ENCODE data around the gene TTC19. TPM values are rescaled to one million over a fixed set of nuclear protein-coding genes. Genes with fewer than 3 reads are reported as not detected.

The TTC19 gene
- polyA plus RNA-seq (2013, experiment 1 of 2) = 25.3 TPM
- 25.3 TPM for polyA plus RNA-seq (2013, experiment 2 of 2)

- peak within 1 kb of the TSS; percentile 96 for H2AFZ ChIP-seq (ENCODE audit: low read length)
- no CpG with 5 or more reads among the region's 91 CpGs for WGBS, 2 donors (ENCODE audit: extremely low coverage in 2 of 2, insufficient read length in 2 of 2, insufficient replicate concordance in 1 of 2)
- peaks cover 14 to 49% of the 10 kb centered on the region in 2 donors for H3K36me3 ChIP-seq (replicated peaks in 1 of 2; ENCODE audit: control insufficient read depth in 2 of 2, insufficient read depth in 2 of 2, low read length in 2 of 2)
- H2BK15ac ChIP-seq (ENCODE audit: low read length) = no peak within 1 kb of the TSS
- H2BK5ac ChIP-seq (ENCODE audit: low read length) = peak within 1 kb of the TSS; percentile 78
- H3K4me1 ChIP-seq (ENCODE audit: control insufficient read depth in 2 of 2, insufficient read depth in 1 of 2, low read depth in 1 of 2, low read length in 2 of 2) = peaks cover 5% of the 10 kb centered on the region in 2 donors
- peak within 1 kb of the TSS; percentile 58 for H3K4me2 ChIP-seq (ENCODE audit: insufficient read depth, low read length, poor library complexity, severe bottlenecking)
- H3K4ac ChIP-seq (ENCODE audit: low read length) = no peak within 1 kb of the TSS
- no peak within 1 kb of the TSS for H2BK12ac ChIP-seq (ENCODE audit: low read length)
- peak within 1 kb of the TSS; percentile 98 for H3K18ac ChIP-seq (ENCODE audit: low read length)
- DNase-seq (ENCODE audit: low spot score) = peak; percentile 92
- peak within 1 kb of the TSS; percentile 3 for H2AK5ac ChIP-seq (ENCODE audit: low read depth, low read length)
- no peaks in the 10 kb centered on the region for H3K79me1 ChIP-seq (ENCODE audit: low read depth, low read length)
- H2BK120ac ChIP-seq (ENCODE audit: low read depth, low read length) = no peak within 1 kb of the TSS
- H4K8ac ChIP-seq (ENCODE audit: low read depth, low read length) = peak within 1 kb of the TSS; percentile 21
- no peak within 1 kb of the TSS for H4K91ac ChIP-seq (ENCODE audit: low read depth, low read length, poor library complexity)
- H3K27me3 ChIP-seq (ENCODE audit: control insufficient read depth in 3 of 3, insufficient read depth in 3 of 3, low read depth in 1 of 3, low read length in 3 of 3) = no peaks in the 10 kb centered on the region
- H3K14ac ChIP-seq (ENCODE audit: low read length) = no peak within 1 kb of the TSS
- H3K27ac ChIP-seq (replicated peaks; ENCODE audit: low read length) = peak within 1 kb of the TSS; percentile 96
- peak within 1 kb of the TSS; percentile 97 for H3K9ac ChIP-seq (ENCODE audit: low read depth, low read length, poor library complexity)
- H3K9me3 ChIP-seq (replicated peaks in 1 of 2; ENCODE audit: control insufficient read depth in 2 of 2, insufficient read depth in 1 of 2, low read depth in 1 of 2, low read length in 2 of 2) = peaks cover 4 to 21% of the 10 kb centered on the region in 2 donors
- peak within 1 kb of the TSS; percentile 85 to 95 for H3K4me3 ChIP-seq (ENCODE audit: low read length in 2 of 2)
- peak within 1 kb of the TSS; percentile 99 for H3K23ac ChIP-seq (ENCODE audit: low read depth, low read length, poor library complexity)
These were observed at the start of gene TTC19, which contains the start of gene ZSWIM7 for GRCh38 chr17:15999141-15999973. TSS of gene TTC19 (plus strand) at chr17:15999824. CDS start at chr17:15999849, 25 bp downstream. TSS of gene ZSWIM7 (minus strand) at chr17:15999704. CDS start at chr17:15999594, 110 bp downstream.

- H3K27me3 ChIP-seq (ENCODE audit: control insufficient read depth in 3 of 3, insufficient read depth in 3 of 3, low read depth in 1 of 3, low read length in 3 of 3) = peaks cover 0 to 16% (median 9%) of the 10 kb centered on the region in 3 experiments
- no peak overlapping the region for H2BK120ac ChIP-seq (ENCODE audit: low read depth, low read length)
- H3K18ac ChIP-seq (ENCODE audit: low read length) = peak overlapping the region; percentile 53
- peaks cover 0 to 5% of the 10 kb centered on the region in 2 donors for H3K4me1 ChIP-seq (ENCODE audit: control insufficient read depth in 2 of 2, insufficient read depth in 1 of 2, low read depth in 1 of 2, low read length in 2 of 2)
- H3K4me3 ChIP-seq (ENCODE audit: low read length in 2 of 2) = no peak overlapping the region
- H3K4ac ChIP-seq (ENCODE audit: low read length) = no peak overlapping the region
- H3K79me1 ChIP-seq (ENCODE audit: low read depth, low read length) = no peaks in the 10 kb centered on the region
- no peak overlapping the region for H3K23ac ChIP-seq (ENCODE audit: low read depth, low read length, poor library complexity)
- H4K91ac ChIP-seq (ENCODE audit: low read depth, low read length, poor library complexity) = no peak overlapping the region
- peak overlapping the region; percentile 58 for H2AK5ac ChIP-seq (ENCODE audit: low read depth, low read length)
- H3K36me3 ChIP-seq (replicated peaks in 1 of 2; ENCODE audit: control insufficient read depth in 2 of 2, insufficient read depth in 2 of 2, low read length in 2 of 2) = no peaks in the 10 kb centered on the region
- H3K9me3 ChIP-seq (replicated peaks in 1 of 2; ENCODE audit: control insufficient read depth in 2 of 2, insufficient read depth in 1 of 2, low read depth in 1 of 2, low read length in 2 of 2) = peaks cover 0 to 2% of the 10 kb centered on the region in 2 donors
- no peak overlapping the region for H2AFZ ChIP-seq (ENCODE audit: low read length)
- no peak overlapping the region for H2BK5ac ChIP-seq (ENCODE audit: low read length)
- H2BK15ac ChIP-seq (ENCODE audit: low read length) = no peak overlapping the region
- WGBS, 2 donors (ENCODE audit: extremely low coverage in 2 of 2, insufficient read length in 2 of 2, insufficient replicate concordance in 1 of 2) = no CpG with 5 or more reads among the region's 6 CpGs
- peak overlapping the region; percentile 92 for H3K14ac ChIP-seq (ENCODE audit: low read length)
- DNase-seq (ENCODE audit: low spot score) = no peak
- H3K27ac ChIP-seq (replicated peaks; ENCODE audit: low read length) = no peak overlapping the region
- no peak overlapping the region for H3K9ac ChIP-seq (ENCODE audit: low read depth, low read length, poor library complexity)
- no peak overlapping the region for H4K8ac ChIP-seq (ENCODE audit: low read depth, low read length)
- H2BK12ac ChIP-seq (ENCODE audit: low read length) = no peak overlapping the region
- no peak overlapping the region for H3K4me2 ChIP-seq (ENCODE audit: insufficient read depth, low read length, poor library complexity, severe bottlenecking)
These were observed 48.1 kb upstream of the TTC19 start for GRCh38 chr17:15951368-15952047.

GRCh38 chr17:15952048-15952532, 47.5 kb upstream of the TTC19 start:
- no peak overlapping the region for H3K9ac ChIP-seq (ENCODE audit: low read depth, low read length, poor library complexity)
- no peak overlapping the region for H3K18ac ChIP-seq (ENCODE audit: low read length)
- no peak overlapping the region for H3K4me2 ChIP-seq (ENCODE audit: insufficient read depth, low read length, poor library complexity, severe bottlenecking)
- no peaks in the 10 kb centered on the region for H3K9me3 ChIP-seq (replicated peaks in 1 of 2; ENCODE audit: control insufficient read depth in 2 of 2, insufficient read depth in 1 of 2, low read depth in 1 of 2, low read length in 2 of 2)
- no peaks in the 10 kb centered on the region for H3K79me1 ChIP-seq (ENCODE audit: low read depth, low read length)
- H2BK5ac ChIP-seq (ENCODE audit: low read length) = no peak overlapping the region
- H2AK5ac ChIP-seq (ENCODE audit: low read depth, low read length) = peak overlapping the region; percentile 58
- DNase-seq (ENCODE audit: low spot score) = no peak
- no peak overlapping the region for H2BK12ac ChIP-seq (ENCODE audit: low read length)
- H3K4me3 ChIP-seq (ENCODE audit: low read length in 2 of 2) = no peak overlapping the region
- H3K14ac ChIP-seq (ENCODE audit: low read length) = peak overlapping the region; percentile 92
- no peak overlapping the region for H4K8ac ChIP-seq (ENCODE audit: low read depth, low read length)
- no peak overlapping the region for H2BK15ac ChIP-seq (ENCODE audit: low read length)
- WGBS, 2 donors (ENCODE audit: extremely low coverage in 2 of 2, insufficient read length in 2 of 2, insufficient replicate concordance in 1 of 2) = no CpG with 5 or more reads among the region's 7 CpGs
- no peaks in the 10 kb centered on the region for H3K36me3 ChIP-seq (replicated peaks in 1 of 2; ENCODE audit: control insufficient read depth in 2 of 2, insufficient read depth in 2 of 2, low read length in 2 of 2)
- H3K27ac ChIP-seq (replicated peaks; ENCODE audit: low read length) = no peak overlapping the region
- no peak overlapping the region for H2BK120ac ChIP-seq (ENCODE audit: low read depth, low read length)
- H3K4ac ChIP-seq (ENCODE audit: low read length) = no peak overlapping the region
- H3K23ac ChIP-seq (ENCODE audit: low read depth, low read length, poor library complexity) = no peak overlapping the region
- H2AFZ ChIP-seq (ENCODE audit: low read length) = no peak overlapping the region
- H3K27me3 ChIP-seq (ENCODE audit: control insufficient read depth in 3 of 3, insufficient read depth in 3 of 3, low read depth in 1 of 3, low read length in 3 of 3) = peaks cover 0 to 10% (median 3%) of the 10 kb centered on the region in 3 experiments
- peaks cover 0 to 5% of the 10 kb centered on the region in 2 donors for H3K4me1 ChIP-seq (ENCODE audit: control insufficient read depth in 2 of 2, insufficient read depth in 1 of 2, low read depth in 1 of 2, low read length in 2 of 2)
- no peak overlapping the region for H4K91ac ChIP-seq (ENCODE audit: low read depth, low read length, poor library complexity)

Measured in neuronal stem cell (in vitro differentiated cells).